ENCODE measurements around the gene BTBD9.

DNA sequence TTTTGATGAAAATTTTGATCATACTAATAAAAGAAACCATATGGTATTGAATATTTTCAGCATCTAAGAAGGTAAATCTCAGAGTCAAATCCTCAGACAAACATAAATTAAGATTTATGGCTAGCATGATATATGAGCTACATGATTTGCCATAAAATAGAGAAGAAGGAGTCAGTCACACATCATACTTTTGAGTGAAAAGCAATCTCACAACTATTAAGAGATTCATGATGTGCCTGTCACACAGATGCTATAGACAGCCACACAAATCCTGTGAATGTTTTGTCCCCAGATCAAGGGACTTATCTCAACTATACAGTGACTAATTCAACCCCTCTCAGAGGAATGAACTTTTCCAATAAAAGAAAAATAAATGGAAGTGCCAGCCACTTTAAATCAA, 85.7 kb downstream of the BTBD9 start:
- TF ChIP-seq POLR2AphosphoS5 (IDR thresholded peaks at IDR 0.05; ENCODE audit: low read depth, low read length) (no peak), POLR2A (IDR thresholded peaks at IDR 0.05; ENCODE audit: low read depth, low read length) (no peak)
